Hepatic stellate cell (primary cell): Measurements from ENCODE around the gene ZBTB6.

Experiments
- DNase-seq: peaks from one replicate; pipeline ENCODE4 v3.0.0; 2011; ENCODE audit warnings: low spot score

The ZBTB6 gene, protein sequence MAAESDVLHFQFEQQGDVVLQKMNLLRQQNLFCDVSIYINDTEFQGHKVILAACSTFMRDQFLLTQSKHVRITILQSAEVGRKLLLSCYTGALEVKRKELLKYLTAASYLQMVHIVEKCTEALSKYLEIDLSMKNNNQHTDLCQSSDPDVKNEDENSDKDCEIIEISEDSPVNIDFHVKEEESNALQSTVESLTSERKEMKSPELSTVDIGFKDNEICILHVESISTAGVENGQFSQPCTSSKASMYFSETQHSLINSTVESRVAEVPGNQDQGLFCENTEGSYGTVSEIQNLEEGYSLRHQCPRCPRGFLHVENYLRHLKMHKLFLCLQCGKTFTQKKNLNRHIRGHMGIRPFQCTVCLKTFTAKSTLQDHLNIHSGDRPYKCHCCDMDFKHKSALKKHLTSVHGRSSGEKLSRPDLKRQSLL

DNA sequence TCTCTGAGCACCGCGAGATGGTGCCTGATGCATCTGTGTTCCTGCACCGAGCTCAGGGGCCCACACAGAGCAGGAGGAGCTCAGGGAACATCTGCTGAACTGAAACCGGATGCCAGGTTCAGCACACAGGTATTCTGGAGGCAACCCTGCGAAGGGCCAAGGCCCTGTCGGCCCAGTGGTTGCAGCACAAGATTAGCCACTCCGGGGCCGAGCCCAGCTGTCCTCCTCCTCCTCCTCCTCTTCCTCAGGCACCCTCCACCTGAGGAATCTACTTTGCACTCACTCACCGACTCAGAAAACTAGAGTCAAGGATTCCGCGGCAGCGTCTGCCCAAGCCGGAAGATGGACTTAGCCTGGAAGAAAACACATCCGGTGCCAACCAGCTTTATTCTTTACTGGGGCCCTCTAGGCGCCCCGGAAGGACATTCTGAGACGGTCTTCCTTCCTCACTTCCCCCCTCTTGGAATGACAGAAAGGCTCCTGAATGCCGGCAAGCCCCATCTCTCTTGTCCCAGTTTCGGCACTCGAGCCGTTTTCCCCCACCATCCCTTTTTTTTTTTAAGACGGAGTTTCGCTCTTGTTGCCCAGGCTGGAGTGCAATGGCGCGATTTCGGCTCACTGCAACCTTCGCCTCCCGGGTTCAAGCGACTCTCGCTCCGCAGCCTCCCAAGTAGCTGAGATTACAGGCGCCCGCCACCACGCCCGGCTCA lies at the start of gene ZBTB6:
Gene ZBTB6, minus strand, starts transcription at position 360 of the 710 bp plus-strand sequence. CDS start 1,251 bp downstream, outside the sequence.
- DNase-seq = peak; percentile 75

DNA sequence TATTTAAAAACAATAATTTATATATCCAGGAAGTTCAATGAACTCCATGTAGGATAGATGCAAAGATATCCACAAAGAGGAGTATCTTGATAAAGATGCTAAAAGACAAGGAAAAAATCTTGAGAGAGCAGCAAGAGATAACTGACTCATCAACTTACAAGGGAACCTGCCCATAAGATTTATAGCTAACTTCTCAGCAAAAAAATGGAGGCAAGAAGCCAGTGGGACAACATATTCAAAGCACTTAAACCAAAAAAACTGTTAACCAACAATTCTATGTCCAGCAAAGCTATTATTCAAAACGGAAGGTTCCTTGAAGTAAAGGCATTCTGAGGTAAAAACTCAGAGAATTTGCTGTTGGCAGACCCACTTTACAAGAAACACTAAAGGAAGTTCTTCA lies 48.0 kb upstream of the ZBTB6 start:
- DNase-seq = no peak

DNA sequence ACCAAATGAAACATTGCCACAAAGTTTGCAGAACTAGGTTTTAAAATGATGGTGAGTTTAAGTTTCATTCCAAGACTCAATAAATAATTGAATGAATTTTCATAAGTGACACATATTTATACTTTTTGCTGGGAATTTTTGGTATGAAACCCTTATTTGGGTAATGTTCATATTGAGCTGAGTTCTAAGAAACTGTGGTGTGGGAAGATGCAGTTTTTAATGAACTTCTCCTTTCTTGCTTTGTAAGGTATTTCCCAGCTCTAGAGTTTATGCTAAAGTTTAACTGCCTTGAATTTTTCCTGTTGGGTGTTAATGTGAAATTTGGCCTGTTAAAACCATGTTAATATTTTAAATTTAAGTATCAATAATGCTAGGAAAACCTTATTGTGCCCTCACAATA lies 42.8 kb upstream of the ZBTB6 start:
- no peak for DNase-seq

DNA sequence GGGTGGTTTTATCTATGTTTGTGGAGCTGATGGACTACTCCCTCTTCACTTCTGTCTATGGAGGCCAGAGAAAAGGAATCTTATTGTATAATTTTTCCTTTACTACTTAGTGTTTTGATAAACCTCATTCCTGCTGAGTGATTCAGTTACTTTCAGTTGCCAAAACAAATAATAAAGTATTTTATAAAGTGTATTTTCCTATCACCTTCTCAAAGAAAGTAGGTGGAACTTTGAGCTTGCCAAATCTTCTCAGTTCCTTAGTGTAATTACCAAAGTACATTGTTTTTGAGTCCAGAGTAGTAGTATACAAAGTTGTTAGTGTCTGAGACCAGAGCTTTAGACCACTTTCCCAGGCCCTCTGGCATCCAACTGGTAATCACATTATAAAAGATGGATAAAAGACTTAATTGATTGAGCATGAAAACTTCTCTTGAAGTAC lies 41.1 kb upstream of the ZBTB6 start:
- peak; percentile 30 for DNase-seq

DNA sequence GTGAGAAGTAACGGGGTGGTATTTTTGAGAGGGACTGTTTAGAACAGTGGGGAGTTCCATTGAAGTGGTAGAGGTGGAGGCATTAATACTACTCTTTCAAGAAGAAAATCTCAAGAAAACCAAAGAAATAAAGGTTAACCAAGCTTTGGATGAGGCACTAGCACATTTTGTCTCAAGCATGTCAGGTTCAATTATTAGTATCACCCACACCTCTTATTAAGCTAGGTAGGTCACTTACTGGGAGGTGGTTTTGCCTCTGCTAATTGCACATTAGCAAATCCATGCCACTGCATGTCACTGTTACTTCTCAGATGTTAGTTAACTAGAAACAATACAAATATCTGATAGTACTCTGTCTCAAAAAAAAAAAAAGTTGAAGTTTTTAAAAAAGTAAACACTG lies 37.9 kb upstream of the ZBTB6 start:
- DNase-seq = no peak

DNA sequence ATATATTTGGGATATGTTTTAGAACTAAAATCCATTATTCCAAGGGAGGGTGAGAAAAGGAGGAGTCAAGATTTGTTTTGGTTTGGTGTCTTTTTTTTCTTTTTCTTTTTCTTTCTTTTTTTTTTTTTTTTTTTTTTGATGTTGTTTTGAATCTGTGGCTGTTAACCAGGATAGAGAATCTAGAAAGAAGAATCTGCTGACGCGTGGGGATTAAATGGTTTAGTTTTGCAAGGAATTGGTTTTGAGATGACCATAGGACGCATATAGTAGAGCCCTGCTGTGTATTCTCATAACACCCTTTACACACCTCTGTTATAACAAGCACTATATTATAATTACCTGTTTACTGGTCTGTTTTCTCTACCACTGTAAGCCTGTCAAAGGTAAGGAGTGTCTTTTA lies 37.1 kb upstream of the ZBTB6 start:
- no peak for DNase-seq

DNA sequence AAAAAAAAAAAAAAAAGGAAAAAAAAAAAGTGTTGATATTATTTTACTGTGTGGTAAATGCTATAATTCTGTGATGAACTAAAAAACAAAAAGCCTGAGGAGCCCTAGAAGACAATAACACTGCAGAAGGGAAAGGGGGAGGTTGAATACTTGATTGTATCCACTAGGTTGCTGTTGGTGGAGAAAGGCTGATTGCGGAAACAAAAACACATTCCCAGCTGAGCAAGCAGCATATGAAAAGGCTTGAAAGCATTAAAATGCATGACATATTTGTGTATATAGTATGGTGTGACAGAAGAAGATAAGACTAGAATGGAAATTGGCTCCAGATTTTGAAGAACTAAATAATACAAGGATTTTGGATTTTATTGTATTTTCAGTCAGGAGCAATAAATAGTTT lies 36.6 kb upstream of the ZBTB6 start:
- DNase-seq = no peak

DNA sequence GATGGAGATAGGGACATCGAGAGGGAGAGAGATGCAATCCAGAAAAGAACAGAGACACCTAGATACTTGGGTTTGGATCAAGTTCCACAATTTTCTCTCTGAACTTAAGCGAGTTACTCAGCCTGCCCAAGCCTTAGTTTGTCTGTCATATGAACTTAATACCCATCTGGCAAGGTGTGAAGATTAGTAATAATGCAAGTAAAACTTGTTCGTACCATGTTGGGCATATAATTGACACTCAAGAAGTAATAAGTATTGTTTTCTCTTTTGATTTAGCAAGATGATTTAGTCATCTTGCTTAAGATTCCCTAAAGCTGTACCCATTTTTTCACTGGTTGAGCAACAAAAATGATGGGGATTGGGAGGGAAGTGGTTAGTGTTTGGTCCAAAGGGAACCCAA lies 35.2 kb upstream of the ZBTB6 start:
- no peak for DNase-seq

DNA sequence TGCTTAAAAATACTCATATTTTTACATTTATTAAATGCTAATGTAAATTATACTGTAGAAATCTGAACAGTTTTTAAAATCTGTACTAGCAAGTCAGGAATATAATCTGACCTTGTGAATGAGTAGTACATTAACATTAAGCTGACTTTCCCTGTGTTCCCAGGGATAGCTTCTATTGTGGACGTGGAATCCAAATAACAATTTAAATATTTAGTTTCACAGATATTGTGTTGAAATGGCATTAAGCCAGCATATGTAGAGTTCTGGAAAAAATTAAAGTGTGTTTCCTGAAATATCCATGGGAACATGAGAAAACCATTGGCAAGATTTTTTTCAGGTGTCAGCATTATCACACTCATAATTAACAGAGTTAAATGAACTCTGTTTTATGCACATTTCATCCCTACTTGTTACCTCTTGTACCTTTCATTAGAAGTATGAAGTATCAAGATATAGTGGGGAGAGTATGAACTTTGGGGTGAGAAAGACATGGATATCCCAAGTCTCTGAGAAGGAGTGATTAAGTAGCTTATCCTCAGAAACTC lies 33.4 kb upstream of the ZBTB6 start:
- no peak for DNase-seq

DNA sequence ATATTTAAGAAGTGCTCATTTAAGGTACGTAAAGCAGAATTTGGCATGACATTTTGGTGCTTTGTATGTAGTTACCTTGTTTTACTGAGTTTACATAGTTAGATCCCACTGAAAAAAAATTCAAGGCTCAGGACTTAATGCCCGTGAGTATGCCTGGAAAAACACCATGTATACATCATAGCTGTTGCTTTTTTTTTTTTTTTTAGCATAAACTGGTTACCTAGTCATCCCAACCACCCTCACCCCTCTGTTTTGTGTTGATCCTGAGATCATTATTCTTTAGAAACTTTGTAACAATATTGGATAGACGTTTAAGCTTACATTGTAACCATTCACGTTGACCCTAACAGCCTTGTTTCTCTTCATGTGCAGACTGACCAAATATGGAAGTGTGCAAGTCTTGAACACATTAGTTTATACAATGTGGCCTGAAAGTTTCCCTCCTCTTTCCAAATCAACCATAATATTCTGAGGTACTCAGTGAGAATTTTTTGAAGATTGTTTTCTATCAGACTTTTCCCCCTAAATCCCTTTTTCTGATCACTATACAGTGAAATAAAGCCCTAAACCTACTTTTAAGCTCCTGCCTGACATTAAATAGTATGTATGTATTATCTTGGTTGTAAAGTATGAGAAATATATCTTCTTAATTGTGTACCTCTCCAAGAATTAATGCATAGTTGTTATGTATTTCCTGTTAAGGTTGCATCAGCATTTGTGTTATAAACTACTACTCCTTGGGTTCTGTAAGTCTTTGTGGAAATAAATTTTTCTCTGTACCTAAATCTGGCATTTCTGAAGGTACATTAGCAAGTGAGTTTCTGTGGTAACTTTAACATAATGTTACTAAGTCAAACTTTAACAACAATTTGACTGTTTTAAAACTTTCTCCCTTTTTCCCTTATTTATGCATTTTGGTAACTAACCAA lies 32.1 kb upstream of the ZBTB6 start:
- no peak for DNase-seq

DNA sequence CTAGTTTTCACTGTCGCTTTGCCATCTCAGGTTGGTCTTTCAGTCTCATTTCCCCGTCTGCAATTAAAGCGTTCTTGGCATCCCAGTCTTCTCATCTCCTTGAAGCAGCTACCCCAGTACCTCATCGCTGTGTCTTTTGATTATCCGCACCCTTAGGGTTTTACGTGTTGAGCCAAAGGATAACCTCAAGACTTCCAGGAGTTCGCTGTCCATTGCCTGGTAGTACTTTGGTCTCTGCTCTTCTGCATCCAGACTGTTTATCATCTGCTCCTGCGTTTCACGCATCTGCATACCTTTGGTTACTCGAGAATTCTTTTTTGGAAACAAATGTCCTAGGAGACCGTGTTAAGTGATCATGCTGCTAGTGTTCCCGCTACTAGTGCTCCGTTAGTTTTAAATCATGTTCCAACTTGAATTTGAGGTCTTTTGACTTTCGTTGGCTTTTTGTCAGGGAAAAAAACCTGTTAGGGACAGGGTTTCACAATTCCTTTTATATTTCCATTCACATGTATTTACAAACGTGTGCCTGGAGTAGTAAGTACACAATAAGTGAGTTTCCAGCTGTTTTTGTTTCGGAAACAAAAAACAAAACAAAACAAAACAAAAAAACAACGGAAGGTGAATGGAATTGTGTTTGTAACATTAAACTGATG lies 28.6 kb upstream of the ZBTB6 start:
- peak; percentile 52 for DNase-seq

DNA sequence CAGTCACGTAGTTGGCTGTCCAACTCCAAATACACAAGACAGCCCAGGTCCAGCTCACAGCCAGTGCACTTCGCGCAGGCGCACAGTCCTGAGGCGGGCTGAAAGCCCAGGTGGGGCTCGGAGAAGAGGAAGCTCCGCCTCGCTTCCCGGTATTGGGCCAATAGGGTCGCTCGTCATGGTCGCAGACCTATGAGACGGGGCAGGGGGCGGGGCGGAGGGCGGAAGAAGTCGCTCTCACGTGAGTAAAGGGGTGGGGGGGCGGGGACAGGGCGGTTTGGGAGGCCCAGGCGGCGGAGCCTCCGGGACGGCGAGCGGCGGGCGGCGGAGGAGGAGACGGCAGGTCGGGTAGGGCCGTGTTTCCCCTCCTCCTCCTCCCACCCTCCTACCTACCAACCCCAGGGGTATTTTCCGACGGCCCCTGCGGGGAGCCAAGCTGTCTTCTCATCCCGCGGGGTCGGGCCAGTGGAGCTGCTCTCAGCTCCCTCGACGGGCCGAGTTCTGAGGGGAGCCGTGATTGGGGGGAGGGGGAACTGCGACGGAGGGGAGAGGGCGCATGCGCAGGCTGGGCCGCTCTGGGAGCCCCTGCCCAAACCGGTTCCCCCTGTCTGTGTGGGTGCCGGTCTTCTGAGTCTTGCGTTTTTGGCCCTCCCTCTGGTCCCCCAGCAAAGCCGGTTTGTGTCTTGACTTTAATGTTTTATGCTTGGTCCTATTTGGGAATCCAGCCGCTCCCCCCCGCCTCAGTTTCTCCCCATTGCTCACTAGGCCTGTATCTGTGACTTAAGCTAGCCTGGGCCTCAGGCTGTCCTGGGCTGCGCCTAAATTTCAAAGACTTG lies 27.8 kb upstream of the ZBTB6 start, which contains the start of gene RABGAP1:
Gene RABGAP1, plus strand, starts transcription at position 272 of the 833 bp plus-strand sequence. CDS start 16,040 bp downstream, outside the sequence.
- peak; percentile 99 for DNase-seq

DNA sequence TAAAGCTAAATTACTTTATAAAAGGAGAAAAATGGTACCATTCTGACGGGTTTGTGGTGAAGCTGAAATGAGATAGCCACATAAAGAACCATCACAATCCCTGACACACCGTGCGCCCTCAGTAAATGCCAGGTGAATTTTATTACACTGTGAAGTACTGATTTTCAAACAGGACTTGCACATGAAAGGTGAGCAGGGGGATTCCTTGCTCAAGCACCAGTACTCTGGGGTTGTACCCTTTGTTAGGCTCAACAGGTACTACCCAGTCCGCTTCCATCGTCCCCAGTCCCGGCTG lies 27.3 kb upstream of the ZBTB6 start:
- no peak for DNase-seq

DNA sequence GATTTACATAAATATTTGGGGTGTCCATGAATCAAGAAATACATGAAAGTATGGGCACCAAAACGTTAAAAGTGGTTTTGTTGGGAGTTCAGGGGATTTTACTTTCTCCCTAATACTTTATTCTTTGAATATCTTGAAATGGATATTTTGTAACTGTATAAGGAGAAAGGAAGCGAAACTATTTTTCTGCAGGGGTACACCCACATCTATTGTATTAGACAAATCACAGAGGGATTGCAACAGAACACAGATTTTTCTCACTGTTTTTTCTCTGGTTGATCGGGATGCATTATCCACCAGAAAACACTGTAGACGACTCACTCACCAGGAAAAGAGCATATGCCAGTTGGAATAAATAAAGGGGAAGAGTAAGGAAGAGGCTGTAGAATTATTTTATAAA lies 26.5 kb upstream of the ZBTB6 start:
- no peak for DNase-seq

DNA sequence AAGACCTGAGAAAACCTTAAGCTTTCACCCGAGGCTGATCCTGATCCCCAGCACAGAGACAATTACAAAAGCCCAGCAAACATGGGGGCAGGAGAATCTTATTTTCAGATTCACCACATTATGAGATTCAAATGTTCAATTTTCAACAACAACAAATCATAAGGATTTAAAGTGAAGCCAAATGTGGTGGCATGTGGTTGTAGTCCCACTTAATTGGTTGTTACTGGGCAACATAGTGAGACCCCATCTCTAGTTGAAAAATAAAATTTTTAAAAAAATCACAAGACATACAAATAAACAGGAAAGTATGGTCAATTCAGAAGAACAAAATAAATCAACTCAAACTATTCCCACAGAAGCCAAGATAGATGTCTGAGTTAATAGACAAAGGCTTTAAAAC lies 23.8 kb upstream of the ZBTB6 start:
- DNase-seq = no peak

DNA sequence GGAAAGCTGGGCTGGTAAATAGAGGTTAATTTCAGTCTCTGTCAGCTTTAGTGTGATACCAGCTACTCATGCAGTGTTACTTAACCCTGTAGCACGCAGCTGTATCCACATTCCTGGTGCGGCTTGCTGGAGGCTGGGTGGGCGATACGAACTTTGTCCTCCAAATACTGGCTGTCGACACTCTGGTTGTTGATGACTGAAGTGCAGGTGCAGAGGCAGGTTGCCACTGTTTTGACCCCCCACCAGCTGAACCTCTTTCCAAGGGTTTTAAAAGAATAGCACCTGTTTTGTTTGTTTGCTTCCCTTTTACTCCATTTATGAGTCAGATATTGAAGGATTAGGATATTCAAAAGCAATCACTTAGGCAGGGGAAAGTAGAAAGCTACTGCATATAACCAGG lies 23.3 kb upstream of the ZBTB6 start:
- DNase-seq = no peak

DNA sequence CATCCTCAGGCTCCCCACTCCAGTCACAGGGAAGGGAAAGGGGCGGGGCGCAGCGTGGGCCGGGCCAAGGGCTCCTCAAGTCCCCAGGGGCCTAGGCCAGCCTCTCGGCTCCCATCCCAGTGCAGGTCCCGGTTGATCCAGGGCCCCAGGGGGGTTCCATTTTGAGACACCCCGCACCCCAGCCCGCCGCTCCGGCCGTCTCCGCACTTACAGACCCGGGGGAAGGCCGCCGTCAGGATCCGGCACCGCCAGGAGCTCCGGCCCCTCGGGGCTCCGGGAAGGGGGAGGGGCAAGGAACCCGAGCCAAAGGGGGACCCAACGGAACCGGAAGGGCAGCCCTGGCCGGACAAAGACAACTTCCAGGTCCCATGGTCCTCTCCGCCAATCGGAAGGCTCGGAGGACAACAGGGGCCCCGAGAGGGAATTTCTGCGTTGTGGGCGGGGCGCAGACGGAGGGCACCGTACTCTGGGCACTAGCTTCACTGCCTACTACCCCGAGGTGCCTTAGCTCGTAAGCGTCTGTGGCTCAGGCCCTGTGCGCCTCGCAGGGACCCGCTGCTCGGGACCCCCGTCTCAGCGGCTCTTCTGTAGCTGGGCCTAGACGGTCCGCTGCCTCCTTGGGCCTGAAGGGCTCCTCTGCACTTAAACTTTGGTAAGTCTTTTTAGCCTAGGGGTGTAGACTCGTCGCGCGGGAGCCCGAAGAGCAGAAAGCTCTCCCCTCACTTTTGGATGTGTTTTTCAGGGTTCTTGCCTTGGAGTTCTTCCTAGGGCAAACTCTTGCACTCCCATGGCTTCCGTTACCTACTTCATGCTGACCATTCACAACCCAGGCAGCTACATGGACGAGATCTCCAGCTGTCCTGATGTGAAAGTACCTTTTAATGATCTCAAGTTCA lies 18.4 kb upstream of the ZBTB6 start, which contains the start of gene ZBTB26:
Gene ZBTB26, minus strand, starts transcription at position 287 of the 896 bp plus-strand sequence. CDS start 11,578 bp downstream, outside the sequence.
- DNase-seq = peak; percentile 99

DNA sequence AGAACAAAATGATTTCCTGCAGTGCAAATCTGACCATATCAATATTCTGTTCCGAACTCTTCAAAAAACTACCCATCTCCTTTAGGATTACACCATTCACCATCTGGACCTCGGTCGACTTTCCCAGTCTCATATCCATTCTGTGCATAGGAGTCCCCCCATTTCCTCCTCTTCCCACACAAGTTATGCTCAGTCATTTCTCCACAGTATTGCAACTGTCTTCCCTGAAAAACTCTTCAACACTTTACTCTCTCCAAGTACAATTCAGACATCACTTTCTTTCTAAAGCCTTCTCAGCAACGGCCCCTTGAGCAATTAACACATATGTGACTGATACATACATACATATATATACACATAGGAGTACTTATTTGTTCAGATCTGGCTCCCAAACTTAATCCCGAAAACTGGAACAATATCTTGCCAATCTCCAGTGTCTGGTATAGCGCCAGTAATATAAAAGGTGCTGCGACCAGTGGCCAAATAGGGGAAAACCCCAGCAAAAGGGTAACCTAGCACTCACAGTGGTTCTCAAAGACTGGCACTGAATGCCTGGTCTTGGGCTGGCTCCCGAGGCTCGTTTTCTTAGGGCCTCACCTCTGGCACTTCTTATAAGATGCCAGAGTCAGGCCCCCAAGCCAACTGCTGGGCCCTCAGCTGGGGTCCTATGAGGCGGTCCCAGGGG lies 17.6 kb upstream of the ZBTB6 start:
- DNase-seq = no peak
